ENCODE data around the gene GSK3B.

DNA sequence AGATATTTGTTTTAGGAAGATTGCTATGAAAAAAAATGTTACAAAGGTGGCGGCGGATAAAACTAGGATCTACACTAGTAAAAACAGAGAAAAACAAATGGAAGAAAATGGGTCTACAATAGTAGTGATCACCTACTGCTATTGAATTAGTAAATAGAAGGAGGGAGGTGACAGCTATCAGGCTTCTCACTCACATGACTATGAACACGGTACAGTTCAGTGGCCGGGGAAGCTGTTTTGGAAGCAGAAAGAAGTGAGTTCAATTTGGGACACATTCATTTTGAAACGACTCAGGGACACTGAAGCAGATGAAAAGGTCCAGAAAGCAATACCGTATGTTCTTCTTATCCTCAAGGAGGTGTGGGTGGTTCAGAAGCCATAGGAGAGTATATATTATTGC, 138.3 kb downstream of the GSK3B start:
- TF ChIP-seq, protein P1, sequence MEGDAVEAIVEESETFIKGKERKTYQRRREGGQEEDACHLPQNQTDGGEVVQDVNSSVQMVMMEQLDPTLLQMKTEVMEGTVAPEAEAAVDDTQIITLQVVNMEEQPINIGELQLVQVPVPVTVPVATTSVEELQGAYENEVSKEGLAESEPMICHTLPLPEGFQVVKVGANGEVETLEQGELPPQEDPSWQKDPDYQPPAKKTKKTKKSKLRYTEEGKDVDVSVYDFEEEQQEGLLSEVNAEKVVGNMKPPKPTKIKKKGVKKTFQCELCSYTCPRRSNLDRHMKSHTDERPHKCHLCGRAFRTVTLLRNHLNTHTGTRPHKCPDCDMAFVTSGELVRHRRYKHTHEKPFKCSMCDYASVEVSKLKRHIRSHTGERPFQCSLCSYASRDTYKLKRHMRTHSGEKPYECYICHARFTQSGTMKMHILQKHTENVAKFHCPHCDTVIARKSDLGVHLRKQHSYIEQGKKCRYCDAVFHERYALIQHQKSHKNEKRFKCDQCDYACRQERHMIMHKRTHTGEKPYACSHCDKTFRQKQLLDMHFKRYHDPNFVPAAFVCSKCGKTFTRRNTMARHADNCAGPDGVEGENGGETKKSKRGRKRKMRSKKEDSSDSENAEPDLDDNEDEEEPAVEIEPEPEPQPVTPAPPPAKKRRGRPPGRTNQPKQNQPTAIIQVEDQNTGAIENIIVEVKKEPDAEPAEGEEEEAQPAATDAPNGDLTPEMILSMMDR (IDR thresholded peaks at IDR 0.05), result no peak
- TF ChIP-seq EP300 (IDR thresholded peaks at IDR 0.05) (no peak), POLR2A (IDR thresholded peaks at IDR 0.05) (no peak)

Data from upper lobe of left lung (tissue), 4 donors.